Measurements from ENCODE around the gene OTUB2. TPM values are rescaled to one million over a fixed set of nuclear protein-coding genes. Genes with fewer than 3 reads are reported as not detected.
A peak's percentile ranks its signal among the peaks of the same experiment; 100 is the strongest.

Gene OTUB2
- total RNA-seq, 1 experiment from 2014 or later: 3.4 TPM

DNA sequence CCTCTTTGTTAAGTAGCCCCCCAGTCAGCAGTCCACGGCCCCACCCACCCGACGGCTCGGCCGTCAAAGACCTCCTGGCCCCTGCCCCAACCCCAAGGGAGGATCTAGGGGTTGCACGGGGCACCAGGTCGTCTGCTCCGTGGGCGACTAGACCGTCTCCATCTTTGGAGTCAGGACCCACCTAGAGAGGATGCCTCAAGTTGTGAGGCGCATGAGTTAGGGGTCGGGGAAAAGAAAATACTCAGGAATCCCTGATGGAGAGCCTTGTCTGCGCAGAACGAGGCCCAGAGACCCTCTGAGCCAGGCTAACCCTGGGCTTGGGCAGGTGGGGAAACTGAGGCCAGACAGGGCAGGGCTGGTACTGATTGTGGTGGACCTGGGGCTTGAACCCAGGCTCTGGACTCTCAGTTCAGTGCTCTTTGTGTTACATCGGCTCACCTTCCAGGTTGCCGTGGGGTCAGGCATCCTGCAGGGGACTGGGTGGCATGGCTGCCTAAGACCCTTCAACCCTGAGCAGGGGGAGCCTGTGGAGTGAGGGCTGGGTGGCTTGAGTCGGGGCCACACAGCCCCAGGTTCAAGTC, 839 bp downstream of the OTUB2 start:
- in situ Hi-C loops (cut with HindIII; ENCODE audit: low pct_unique_long_range_greater_than_20kb, low sequenced_read_pairs): no loop called here
- POLR2A ChIA-PET: no interaction called here

DNA sequence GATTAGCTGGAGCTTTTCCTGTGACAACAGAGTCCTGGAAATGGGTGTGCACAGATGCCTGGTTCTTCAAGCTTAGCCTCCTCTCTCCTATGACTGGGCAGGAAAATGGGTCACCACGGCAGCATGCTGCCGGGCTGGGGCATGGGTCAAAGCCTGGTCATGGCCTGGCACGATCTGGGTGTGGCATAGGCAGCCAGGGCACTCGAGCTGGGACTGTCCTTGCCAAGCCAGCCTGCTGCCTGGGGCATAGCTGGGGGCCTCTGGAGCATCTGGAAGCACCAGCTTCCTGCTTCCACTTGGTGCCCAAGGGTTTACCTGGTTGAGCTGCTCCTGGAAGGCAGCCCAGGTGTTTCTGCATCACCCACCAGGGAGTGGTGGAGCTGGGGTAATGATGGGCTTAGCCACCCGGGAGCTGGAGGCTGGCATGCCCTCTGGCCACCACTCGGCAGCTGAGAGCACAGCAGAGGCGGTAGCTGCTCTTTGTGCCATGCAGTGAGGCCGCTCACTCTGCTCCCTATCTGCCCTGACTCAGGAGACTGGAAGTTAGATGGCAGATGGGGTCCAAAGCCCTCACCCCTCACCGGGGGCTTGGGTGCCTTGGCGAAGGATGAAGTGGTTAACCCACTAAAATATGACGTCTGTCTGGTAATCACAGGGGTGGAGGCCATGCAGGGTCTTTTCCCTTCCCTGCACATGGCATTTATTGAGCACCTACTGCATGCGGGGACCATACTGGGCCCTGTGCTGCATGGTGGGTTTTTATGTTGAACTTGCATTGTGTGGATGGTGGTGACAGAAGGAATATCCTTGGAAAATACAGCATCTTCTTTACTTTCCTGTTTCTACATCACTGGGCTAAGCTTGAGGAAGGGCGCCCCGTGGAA, 1.7 kb downstream of the OTUB2 start:
- intact Hi-C loops (cut with micrococcal nuclease; ENCODE audit: unreplicated experiment): no loop called here

More for the DNA sequence above, 839 bp downstream of the OTUB2 start:
- Histone ChIP-seq H3K27ac (ENCODE audit: low read length) (peak overlapping the region; percentile 29; the same call in 1 of the 2 replicates), H3K4me3 (ENCODE audit: low read depth in 2 of 2, low read length in 2 of 2) (peak overlapping the region; percentile 43 to 50), H3K27me3 (ENCODE audit: control insufficient read depth, insufficient read depth, low read length) (no peaks in the 10 kb centered on the region), H3K36me3 (ENCODE audit: control insufficient read depth, insufficient read depth, low read length) (no peaks in the 10 kb centered on the region), H3K9me3 (ENCODE audit: control insufficient read depth, insufficient read depth, low read depth, low read length) (no peaks in the 10 kb centered on the region), H3K4me1 (ENCODE audit: control insufficient read depth, insufficient read depth, low read length) (peaks cover 20% of the 10 kb centered on the region)
- BruUV-seq (replicated peaks): no TSS peak
- DNase-seq (ENCODE audit: low read depth, low spot score) (no peak), ATAC-seq (no peak)
- intact Hi-C loops (cut with micrococcal nuclease; ENCODE audit: unreplicated experiment): no loop called here
- TF ChIP-seq POLR2AphosphoS5 (IDR thresholded peaks at IDR 0.05; ENCODE audit: low read depth, low read length) (no peak), SIN3A (IDR thresholded peaks at IDR 0.05; ENCODE audit: borderline replicate concordance, insufficient read depth, low read depth, low read length) (no peak), TCF7L2 (IDR thresholded peaks at IDR 0.05; ENCODE audit: low read depth, low read length) (no peak)
- TF ChIP-seq, protein P1, sequence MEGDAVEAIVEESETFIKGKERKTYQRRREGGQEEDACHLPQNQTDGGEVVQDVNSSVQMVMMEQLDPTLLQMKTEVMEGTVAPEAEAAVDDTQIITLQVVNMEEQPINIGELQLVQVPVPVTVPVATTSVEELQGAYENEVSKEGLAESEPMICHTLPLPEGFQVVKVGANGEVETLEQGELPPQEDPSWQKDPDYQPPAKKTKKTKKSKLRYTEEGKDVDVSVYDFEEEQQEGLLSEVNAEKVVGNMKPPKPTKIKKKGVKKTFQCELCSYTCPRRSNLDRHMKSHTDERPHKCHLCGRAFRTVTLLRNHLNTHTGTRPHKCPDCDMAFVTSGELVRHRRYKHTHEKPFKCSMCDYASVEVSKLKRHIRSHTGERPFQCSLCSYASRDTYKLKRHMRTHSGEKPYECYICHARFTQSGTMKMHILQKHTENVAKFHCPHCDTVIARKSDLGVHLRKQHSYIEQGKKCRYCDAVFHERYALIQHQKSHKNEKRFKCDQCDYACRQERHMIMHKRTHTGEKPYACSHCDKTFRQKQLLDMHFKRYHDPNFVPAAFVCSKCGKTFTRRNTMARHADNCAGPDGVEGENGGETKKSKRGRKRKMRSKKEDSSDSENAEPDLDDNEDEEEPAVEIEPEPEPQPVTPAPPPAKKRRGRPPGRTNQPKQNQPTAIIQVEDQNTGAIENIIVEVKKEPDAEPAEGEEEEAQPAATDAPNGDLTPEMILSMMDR (IDR thresholded peaks at IDR 0.05): no peak
- CTCF ChIA-PET: no interaction called here

More for the DNA sequence above, 1.7 kb downstream of the OTUB2 start:
- ChIA-PET POLR2A (no interaction called here), CTCF (no interaction called here)
- no peaks in the 10 kb centered on the region for H3K9me3 ChIP-seq (ENCODE audit: control insufficient read depth, insufficient read depth, low read depth, low read length)
- in situ Hi-C loops (cut with HindIII; ENCODE audit: low pct_unique_long_range_greater_than_20kb, low sequenced_read_pairs): no loop called here
- peak overlapping the region in 1 of 2 experiments; percentile 50; a peak in 2 of 4 replicates for H3K4me3 ChIP-seq (ENCODE audit: low read depth in 2 of 2, low read length in 2 of 2)
- H3K4me1 ChIP-seq (ENCODE audit: control insufficient read depth, insufficient read depth, low read length): peaks cover 20% of the 10 kb centered on the region
- H3K27me3 ChIP-seq (ENCODE audit: control insufficient read depth, insufficient read depth, low read length): no peaks in the 10 kb centered on the region
- no peaks in the 10 kb centered on the region for H3K36me3 ChIP-seq (ENCODE audit: control insufficient read depth, insufficient read depth, low read length)
- ATAC-seq (peak; percentile 35), DNase-seq (ENCODE audit: low read depth, low spot score) (no peak)
- no peak for TF ChIP-seq SIN3A (IDR thresholded peaks at IDR 0.05; ENCODE audit: borderline replicate concordance, insufficient read depth, low read depth, low read length)
- no peak for TF ChIP-seq TCF7L2 (IDR thresholded peaks at IDR 0.05; ENCODE audit: low read depth, low read length)
- TF ChIP-seq, protein P1 (IDR thresholded peaks at IDR 0.05): no peak
- TF ChIP-seq, protein P2, sequence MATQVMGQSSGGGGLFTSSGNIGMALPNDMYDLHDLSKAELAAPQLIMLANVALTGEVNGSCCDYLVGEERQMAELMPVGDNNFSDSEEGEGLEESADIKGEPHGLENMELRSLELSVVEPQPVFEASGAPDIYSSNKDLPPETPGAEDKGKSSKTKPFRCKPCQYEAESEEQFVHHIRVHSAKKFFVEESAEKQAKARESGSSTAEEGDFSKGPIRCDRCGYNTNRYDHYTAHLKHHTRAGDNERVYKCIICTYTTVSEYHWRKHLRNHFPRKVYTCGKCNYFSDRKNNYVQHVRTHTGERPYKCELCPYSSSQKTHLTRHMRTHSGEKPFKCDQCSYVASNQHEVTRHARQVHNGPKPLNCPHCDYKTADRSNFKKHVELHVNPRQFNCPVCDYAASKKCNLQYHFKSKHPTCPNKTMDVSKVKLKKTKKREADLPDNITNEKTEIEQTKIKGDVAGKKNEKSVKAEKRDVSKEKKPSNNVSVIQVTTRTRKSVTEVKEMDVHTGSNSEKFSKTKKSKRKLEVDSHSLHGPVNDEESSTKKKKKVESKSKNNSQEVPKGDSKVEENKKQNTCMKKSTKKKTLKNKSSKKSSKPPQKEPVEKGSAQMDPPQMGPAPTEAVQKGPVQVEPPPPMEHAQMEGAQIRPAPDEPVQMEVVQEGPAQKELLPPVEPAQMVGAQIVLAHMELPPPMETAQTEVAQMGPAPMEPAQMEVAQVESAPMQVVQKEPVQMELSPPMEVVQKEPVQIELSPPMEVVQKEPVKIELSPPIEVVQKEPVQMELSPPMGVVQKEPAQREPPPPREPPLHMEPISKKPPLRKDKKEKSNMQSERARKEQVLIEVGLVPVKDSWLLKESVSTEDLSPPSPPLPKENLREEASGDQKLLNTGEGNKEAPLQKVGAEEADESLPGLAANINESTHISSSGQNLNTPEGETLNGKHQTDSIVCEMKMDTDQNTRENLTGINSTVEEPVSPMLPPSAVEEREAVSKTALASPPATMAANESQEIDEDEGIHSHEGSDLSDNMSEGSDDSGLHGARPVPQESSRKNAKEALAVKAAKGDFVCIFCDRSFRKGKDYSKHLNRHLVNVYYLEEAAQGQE (IDR thresholded peaks at IDR 0.05; ENCODE audit: insufficient read depth in 1 of 2, low read depth in 2 of 2, low read length in 1 of 2): no peak
- TF ChIP-seq POLR2AphosphoS5 (IDR thresholded peaks at IDR 0.05; ENCODE audit: low read depth, low read length): no peak
- no TSS peak for BruUV-seq (replicated peaks)
- H3K27ac ChIP-seq (ENCODE audit: low read length): no peak overlapping the region; the same call in 1 of the 2 replicates
